AG09319 (cell line): ENCODE measurements around the gene NOP14.
"Not testable (repeated sequence)": the region's sequence is repeated elsewhere in the genome, so short reads cannot be mapped to it uniquely, and the experiment has no call there.

Source experiments
- DNase-seq: peaks from one replicate; pipeline ENCODE4 v3.0.0-alpha.2; 2010; ENCODE audit warnings: low read depth; ENCODE audit errors: extremely low read depth
- TF ChIP-seq, protein P1 (sequence below): IDR thresholded peaks from 2 replicates; pipeline ENCODE4 v1.5.1; 2011; ENCODE audit warnings: low read depth, mild to moderate bottlenecking, inconsistent platforms, low read length, moderate library complexity

Gene NOP14

DNA sequence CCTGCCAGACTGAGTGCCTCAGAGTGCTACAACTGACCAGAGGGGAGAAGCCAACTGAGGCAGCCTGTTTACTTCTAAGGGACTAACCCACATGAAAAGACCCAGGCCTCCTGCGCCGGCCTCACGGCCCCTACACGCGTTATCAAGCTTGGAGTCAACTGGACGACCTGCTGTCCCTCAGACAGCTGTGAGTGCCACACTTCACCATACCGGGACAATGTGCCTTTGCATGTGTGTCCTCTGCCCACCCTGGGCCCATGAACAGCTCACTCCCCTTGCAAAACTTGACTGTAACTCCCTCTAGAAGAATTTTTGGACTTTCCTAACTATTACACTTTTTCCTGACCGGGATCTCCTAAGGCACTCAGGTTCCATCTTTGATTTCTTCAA, 1.8 kb downstream of the NOP14 start:
- TF ChIP-seq, protein P1, sequence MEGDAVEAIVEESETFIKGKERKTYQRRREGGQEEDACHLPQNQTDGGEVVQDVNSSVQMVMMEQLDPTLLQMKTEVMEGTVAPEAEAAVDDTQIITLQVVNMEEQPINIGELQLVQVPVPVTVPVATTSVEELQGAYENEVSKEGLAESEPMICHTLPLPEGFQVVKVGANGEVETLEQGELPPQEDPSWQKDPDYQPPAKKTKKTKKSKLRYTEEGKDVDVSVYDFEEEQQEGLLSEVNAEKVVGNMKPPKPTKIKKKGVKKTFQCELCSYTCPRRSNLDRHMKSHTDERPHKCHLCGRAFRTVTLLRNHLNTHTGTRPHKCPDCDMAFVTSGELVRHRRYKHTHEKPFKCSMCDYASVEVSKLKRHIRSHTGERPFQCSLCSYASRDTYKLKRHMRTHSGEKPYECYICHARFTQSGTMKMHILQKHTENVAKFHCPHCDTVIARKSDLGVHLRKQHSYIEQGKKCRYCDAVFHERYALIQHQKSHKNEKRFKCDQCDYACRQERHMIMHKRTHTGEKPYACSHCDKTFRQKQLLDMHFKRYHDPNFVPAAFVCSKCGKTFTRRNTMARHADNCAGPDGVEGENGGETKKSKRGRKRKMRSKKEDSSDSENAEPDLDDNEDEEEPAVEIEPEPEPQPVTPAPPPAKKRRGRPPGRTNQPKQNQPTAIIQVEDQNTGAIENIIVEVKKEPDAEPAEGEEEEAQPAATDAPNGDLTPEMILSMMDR = no peak
- no peak for DNase-seq

DNA sequence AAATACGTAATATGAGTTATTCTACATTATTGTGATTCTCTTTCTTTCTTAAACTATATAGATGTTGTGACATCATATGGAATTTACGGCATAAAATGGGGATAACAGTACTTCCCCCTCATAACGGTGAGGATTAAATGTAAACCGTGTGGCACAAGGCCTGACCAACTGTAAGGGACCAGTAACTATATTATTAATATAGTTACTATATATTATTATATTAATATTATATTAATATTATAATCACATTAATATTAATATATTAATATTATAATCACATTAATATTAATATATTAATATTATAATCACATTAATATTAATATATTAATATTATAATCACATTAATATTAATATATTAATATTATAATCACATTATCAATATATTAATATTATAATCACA, 2.8 kb downstream of the NOP14 start:
- not testable (repeated sequence) for DNase-seq

DNA sequence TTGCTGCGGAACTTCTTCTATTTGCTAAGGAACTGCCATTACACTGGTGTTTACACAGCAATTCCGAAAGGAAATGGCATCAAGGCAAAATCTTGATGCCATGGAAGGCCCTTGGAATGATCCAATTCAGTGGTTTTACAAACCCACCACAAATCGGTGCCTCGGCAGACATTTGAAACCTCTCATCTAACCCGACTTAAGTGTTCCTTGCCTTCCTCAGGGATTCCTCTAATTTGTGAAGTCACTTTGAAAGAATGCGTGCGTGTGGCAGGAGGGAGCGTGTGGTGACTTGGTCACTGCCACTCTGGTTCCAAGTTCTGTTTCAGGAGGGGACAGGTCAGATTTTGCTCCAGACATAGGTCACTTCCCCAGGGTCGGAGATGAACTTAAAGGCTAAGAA, 4.8 kb downstream of the NOP14 start:
- no peak for DNase-seq
- TF ChIP-seq, protein P1 = no peak

DNA sequence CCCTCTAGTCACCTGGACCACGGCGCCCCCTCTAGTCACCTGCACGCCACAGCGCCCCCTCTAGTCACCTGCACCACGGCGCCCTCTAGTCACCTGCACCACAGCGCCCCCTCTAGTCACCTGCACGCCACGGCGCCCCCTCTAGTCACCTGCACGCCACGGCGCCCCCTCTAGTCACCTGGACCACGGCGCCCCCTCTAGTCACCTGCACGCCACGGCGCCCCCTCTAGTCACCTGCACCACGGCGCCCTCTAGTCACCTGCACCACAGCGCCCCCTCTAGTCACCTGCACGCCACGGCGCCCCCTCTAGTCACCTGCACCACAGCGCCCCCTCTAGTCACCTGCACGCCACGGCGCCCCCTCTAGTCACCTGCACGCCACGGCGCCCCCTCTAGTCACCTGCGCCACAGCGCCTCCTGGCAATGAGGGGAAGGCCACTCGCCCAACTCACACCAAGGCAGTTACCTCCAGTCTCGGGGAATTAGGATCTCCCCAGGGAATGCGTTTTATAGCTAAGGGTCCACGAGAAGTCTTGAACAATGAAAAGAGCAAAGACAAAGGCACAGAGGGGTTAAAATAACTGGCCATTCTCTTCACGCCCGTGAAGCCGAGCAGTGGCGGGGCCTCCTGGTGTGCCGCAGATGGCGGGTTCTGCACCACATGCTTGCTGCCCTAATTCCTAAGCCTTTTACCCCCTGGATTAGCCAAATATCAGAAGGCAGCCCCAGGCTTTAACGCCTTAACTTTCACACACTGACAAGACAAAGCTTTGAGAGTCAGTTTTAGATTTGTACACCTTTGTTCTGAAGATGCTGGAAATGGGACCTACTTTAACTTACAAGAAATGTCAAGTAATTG, 7.8 kb downstream of the NOP14 start:
- not testable (repeated sequence) for DNase-seq

DNA sequence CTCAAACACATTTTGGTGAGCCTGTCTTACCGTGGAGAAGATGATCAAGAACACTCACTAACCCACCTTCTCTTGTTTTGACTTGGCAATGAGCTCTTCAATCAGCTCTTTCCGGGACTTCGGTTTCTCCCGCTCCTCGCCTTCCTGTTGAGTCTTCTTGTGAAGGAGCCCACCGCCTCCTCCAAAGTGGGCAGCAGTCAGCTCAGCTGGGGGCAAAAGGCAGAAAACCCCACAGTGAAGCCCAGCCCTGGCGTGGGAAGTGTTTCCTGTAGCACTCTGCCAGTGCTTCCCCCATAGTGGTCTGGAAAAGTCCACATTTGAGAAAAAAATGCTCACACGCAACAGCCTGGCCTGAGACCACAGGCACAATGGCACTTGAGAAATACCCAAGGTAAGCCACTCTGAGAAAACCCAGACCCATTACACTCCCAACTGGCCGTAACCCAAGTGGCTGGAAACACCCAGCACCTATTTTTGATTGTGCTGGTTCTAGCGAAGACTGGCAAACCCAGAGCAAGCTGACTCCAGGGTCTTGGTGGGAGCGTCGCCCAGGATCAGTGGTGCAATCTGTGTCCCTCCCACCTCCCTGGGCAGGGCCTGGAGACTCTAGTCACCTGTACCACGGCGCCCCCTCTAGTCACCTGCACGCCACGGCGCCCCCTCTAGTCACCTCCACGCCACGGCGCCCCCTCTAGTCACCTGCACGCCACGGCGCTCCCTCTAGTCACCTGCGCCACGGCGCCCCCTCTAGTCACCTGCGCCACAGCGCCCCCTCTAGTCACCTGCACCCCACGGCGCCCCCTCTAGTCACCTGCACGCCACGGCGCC, 8.6 kb downstream of the NOP14 start:
- no peak for DNase-seq
- TF ChIP-seq, protein P1 = no peak

DNA sequence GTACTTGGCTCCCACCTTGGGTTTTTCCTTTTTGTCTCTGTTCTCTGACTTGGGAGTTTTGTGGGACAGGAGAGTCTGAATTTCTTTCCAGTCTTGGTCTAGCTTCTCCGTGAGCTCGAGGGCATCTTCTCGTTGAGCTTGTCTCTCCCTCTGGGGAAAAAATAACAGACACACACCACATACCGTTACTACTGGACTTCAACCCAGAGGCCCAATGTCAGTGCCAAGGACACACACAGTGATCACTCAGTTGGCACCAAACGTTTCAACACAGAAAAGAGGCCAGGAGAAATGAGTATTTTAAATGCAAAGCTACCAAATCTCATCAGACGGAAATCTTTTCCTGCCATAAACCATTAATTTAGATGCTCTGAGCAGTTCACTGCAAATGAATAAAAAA, 9.7 kb downstream of the NOP14 start:
- TF ChIP-seq, protein P1 = no peak
- DNase-seq = no peak

DNA sequence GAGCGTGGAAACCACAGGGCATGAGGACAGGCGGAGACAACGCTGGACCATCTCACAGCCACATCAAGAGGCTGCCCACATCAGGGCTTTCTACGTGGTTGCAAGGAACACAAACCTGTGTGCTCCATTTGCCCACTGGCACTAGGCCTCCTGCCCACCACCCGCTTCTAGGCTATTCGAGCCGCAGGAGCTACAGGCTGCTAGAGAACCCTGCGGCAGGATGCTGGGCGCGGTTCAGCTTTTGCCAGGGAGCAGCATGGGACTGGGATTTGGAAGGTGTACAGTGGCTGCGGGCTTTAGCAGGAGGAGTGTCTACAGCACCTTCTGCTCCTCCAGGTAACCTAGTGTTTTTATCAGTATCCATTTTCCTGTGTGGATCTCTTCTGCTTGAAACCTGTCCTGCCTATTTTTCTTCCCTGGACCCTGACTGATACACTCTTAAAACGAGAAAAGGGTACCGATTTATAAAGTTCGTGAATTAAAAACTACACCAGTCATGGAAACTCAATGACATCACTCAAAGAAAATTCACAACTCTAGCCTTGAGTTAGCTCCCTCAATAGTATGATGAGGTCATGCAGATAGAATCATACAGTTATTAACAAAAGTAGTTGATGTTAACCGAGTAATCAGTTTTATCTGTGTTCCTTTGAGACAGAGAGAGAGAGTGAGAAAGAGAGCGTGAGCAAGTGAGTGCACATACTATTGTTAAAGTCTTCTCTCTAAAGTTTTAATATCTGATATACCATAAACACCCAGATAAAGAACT, 12.8 kb downstream of the NOP14 start:
- no peak for DNase-seq
- TF ChIP-seq, protein P1 = no peak

DNA sequence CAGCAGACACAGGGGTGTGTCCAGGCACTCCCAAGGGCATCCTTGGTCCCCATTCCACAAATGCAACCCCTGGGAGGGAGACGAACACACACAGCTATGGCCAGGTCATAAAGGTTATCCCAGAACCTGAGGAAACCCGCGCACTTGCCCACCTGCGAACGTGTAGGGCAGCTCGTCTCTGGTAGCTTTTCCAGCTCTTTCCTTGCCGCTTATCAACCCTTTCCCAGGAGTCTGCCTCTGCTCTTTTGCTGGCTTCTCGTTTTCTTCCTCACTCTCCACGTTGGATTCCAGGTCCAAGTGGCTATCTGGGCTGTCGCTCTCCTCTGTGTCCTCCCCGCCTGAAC, 13.5 kb downstream of the NOP14 start:
- DNase-seq = no peak

More for the DNA sequence above, 13.5 kb downstream of the NOP14 start:
- TF ChIP-seq, protein P1 = no peak
